HCT116 (cell line): ENCODE results near the gene OPRL1. TPM values are rescaled to one million over a fixed set of nuclear protein-coding genes. Genes with fewer than 3 reads are reported as not detected.

Experiments
- ATAC-seq: fragments of 200-7000 bp; cut with Tn5 transposase; 2 replicates; pipeline ENCODE4 v1.9.1; 2020; ENCODE audit warnings: mild to moderate bottlenecking, moderate library complexity
- BruUV-seq: library from RNA; stranded (reverse); fragments of 400-500 nt; replicated peaks from 2 replicates; lab custom pipeline; 2021; lab: Mats Ljungman, UMichigan
- CTCF ChIA-PET: fragments of 300-600 bp; sonication (Branson Sonifier 250); formaldehyde crosslinking; loops from one replicate; lab custom pipeline; 2021; ENCODE audit warnings: antibody characterized with exemption; lab: Charles Lee
- POLR2A ChIA-PET: fragments of 300-600, 350-600 bp; sonication (Branson Sonifier 250); formaldehyde crosslinking; loops from one replicate; lab custom pipeline; 2021; ENCODE audit warnings: antibody characterized with exemption; lab: Charles Lee
- RAD21 ChIA-PET, 2 experiments: fragments of 300-600 bp; sonication (Branson Sonifier 250); formaldehyde crosslinking; loops; one replicate each; lab custom pipeline; 2023; ENCODE audit warnings: low total read pairs in 2 of 2; ENCODE audit not compliant: uncharacterized antibody in 2 of 2, unreplicated experiment in 2 of 2, low non-redundant PET in 1 of 2; lab: Charles Lee
- DNase-seq: peaks from one replicate; pipeline ENCODE4 v3.0.0-alpha.2; 2010; ENCODE audit warnings: low read depth, low spot score
- H2AFZ ChIP-seq: fragments of 200-600 bp; shearing (Covaris generic), sonication (generic); 2 replicates; pipeline ENCODE4 v1.6.1; 2017; ENCODE audit warnings: low read depth, mixed run types, mixed read lengths, antibody characterized with exemption, low read length; ENCODE audit not compliant: poor library complexity, severe bottlenecking
- H3K27ac ChIP-seq: 2 replicates; pipeline ENCODE4 v1.5.1; 2012; ENCODE audit warnings: low read depth, low read length
- H3K27me3 ChIP-seq: fragments of 200-600 bp; sonication (generic); 2 replicates; pipeline ENCODE4 v1.6.1; 2016; ENCODE audit warnings: mixed run types, low read length, mixed read lengths; ENCODE audit not compliant: insufficient read depth
- H3K36me3 ChIP-seq, 2 experiments: fragments of 200-500 bp in 1 of 2; fragments of 200-600 bp in 1 of 2; sonication (Bioruptor generic) in 1 of 2; sonication (generic) in 1 of 2; 2 replicates each; pipeline versions ENCODE4 v1.5.1 to v1.6.1; 2014 to 2016; ENCODE audit warnings: low read length in 2 of 2, inconsistent platforms in 1 of 2, mixed read lengths in 1 of 2, mixed run types in 1 of 2; ENCODE audit not compliant: insufficient read depth in 2 of 2, control insufficient read depth in 1 of 2
- H3K4me1 ChIP-seq, 2 experiments: fragments of 200-600 bp in 1 of 2; sonication (generic) in 1 of 2; 2 replicates each; pipeline versions ENCODE4 v1.5.1 to v1.6.1; 2012 to 2017; ENCODE audit warnings: low read length in 2 of 2, inconsistent platforms in 1 of 2, mild to moderate bottlenecking in 1 of 2, mixed read lengths in 1 of 2, mixed run types in 1 of 2, moderate library complexity in 1 of 2; ENCODE audit not compliant: insufficient read depth in 2 of 2, control insufficient read depth in 1 of 2
- H3K4me2 ChIP-seq: fragments of 200-600 bp; sonication (generic); 2 replicates; pipeline ENCODE4 v1.6.1; 2017; ENCODE audit warnings: mixed run types, low read length, mixed read lengths
- H3K4me3 ChIP-seq, 2 experiments: fragments of 200-600 bp in 1 of 2; sonication (generic) in 1 of 2; replicated peaks in 1 of 2; 2 replicates each; pipeline ENCODE4 v1.5.1; 2011 to 2016; ENCODE audit warnings: low read length in 2 of 2, control low read depth in 1 of 2, low read depth in 1 of 2, mild to moderate bottlenecking in 1 of 2, mixed read lengths in 1 of 2, mixed run types in 1 of 2
- H3K79me2 ChIP-seq: fragments of 200-600 bp; sonication (generic); 2 replicates; pipeline ENCODE4 v1.6.1; 2017; ENCODE audit warnings: mild to moderate bottlenecking, mixed run types, low read length, moderate library complexity, mixed read lengths; ENCODE audit not compliant: insufficient read depth
- H3K9ac ChIP-seq: fragments of 200-600 bp; sonication (generic); 2 replicates; pipeline ENCODE4 v1.6.1; 2016; ENCODE audit warnings: low read length, mixed read lengths
- H3K9me2 ChIP-seq: fragments of 200-600 bp; sonication (generic), shearing (Covaris generic); 2 replicates; pipeline ENCODE4 v1.6.1; 2017; ENCODE audit warnings: mixed run types, mild to moderate bottlenecking, moderate library complexity; ENCODE audit not compliant: insufficient read depth
- H3K9me3 ChIP-seq, 2 experiments: fragments of 200-500 bp in 1 of 2; fragments of 200-600 bp in 1 of 2; sonication (Bioruptor generic) in 1 of 2; sonication (generic) in 1 of 2; 2 replicates each; pipeline ENCODE4 v1.6.1; 2014 to 2017; ENCODE audit warnings: low read length in 2 of 2, mixed read lengths in 2 of 2, inconsistent platforms in 1 of 2, low read depth in 1 of 2, mild to moderate bottlenecking in 1 of 2, mixed run types in 1 of 2, moderate library complexity in 1 of 2; ENCODE audit not compliant: control insufficient read depth in 1 of 2, insufficient read depth in 1 of 2
- H4K20me1 ChIP-seq: fragments of 200-600 bp; sonication (generic), shearing (Covaris generic); 2 replicates; pipeline ENCODE4 v1.6.1; 2017; ENCODE audit warnings: mixed run types, mild to moderate bottlenecking, moderate library complexity; ENCODE audit not compliant: insufficient read depth
- CEBPB ChIP-seq: IDR thresholded peaks from 2 replicates; pipeline ENCODE4 v1.6.1; 2012; ENCODE audit warnings: low read depth
- EGR1 ChIP-seq: IDR thresholded peaks from 2 replicates; pipeline ENCODE4 v1.6.1; 2012; ENCODE audit warnings: low read depth
- EZH2phosphoT487 ChIP-seq: fragments of 200-600 bp; IDR thresholded peaks from 2 replicates; pipeline ENCODE4 v1.6.1; 2018; ENCODE audit warnings: antibody characterized with exemption, borderline replicate concordance
- POLR2AphosphoS5 ChIP-seq: IDR thresholded peaks from 2 replicates; pipeline ENCODE4 v1.6.1; 2011; ENCODE audit warnings: mild to moderate bottlenecking, low read depth, low read length, moderate library complexity
- intact Hi-C: fragments of 100-400 bp; cut with micrococcal nuclease; formaldehyde crosslinking; loops from 2 replicates; pipeline ENCODE4 v1.10.0; 2022
- total RNA-seq: library from RNA; stranded (reverse); gene quantifications from one replicate; pipeline ENCODE4 v1.2.1, GENCODE V29; 2021; ENCODE audit not compliant: unreplicated experiment
- TF ChIP-seq, protein P1 (sequence below), 3 experiments: fragments of 200-600 bp in 1 of 3; sonication (generic) in 1 of 3; IDR thresholded peaks in 2 of 3; conservative IDR thresholded peaks in 1 of 3; 2 replicates each; pipeline ENCODE4 v1.5.1; 2012 to 2017; ENCODE audit warnings: low read depth in 2 of 3, low read length in 2 of 3, antibody characterized with exemption in 1 of 3, borderline replicate concordance in 1 of 3, control low read depth in 1 of 3, mild to moderate bottlenecking in 1 of 3, mixed read lengths in 1 of 3, mixed run types in 1 of 3, moderate library complexity in 1 of 3; ENCODE audit not compliant: insufficient read depth in 1 of 3
- TF ChIP-seq, protein P2 (sequence below): IDR thresholded peaks from 2 replicates; pipeline ENCODE4 v1.6.1; 2012; ENCODE audit warnings: low read depth
- TF ChIP-seq, protein P3 (sequence below): IDR thresholded peaks from 2 replicates; pipeline ENCODE4 v1.6.1; 2011; ENCODE audit warnings: mild to moderate bottlenecking, low read length, moderate library complexity; ENCODE audit not compliant: insufficient replicate concordance; ENCODE audit errors: extremely low read depth

OPRL1 gene
- total RNA-seq, 1 experiment from 2014 or later = 1.6 TPM

DNA sequence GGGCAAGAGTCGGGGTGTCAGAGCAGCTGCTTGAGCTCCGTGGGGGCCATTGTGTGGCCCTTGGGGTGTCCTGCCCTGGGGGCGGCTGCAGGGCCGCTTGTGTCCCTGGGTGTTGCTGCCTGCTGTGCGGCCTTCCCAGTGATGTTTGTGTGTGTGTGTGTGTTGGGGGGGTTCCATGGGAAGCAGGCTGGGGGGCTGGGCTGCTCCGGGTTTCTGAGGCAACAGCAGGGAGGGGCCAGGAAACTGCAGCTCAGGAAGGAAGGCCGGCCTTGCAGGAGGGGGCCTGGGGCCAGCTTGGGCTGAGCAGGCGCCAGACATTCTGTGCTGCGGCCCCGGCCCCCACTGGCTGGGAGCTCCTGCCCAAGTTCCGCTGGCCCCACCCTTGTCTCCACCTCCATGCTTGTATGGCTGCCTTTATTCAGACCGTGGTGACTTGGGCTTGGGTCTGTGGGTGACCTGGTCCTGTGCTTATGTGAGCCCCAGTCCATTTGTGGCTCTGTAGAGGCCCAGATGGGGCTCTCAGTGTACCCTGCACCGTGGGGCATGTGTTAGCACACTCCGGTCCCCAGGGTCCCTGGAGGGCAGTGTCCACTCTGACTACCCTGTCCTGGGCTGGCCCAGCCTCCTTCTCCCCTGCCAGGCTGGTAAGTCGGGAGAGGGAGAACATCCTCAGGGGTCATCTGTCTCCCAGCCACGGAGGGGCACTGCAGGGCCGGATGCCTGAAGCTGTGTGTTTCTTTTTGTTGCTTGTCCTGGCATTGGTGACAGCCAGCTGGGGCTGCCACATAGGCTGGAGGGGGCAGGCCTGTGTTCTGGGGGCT lies 25.8 kb upstream of the OPRL1 start:
- no peak overlapping the region for H3K9ac ChIP-seq
- H3K4me1 ChIP-seq = peaks cover 16 to 43% of the 10 kb centered on the region in 2 experiments
- no peaks in the 10 kb centered on the region for H3K36me3 ChIP-seq
- no peak overlapping the region for H3K4me3 ChIP-seq
- H4K20me1 ChIP-seq = no peaks in the 10 kb centered on the region
- peak overlapping the region; percentile 45 for H3K4me2 ChIP-seq
- DNase-seq (peak; percentile 29), ATAC-seq (peak; percentile 41)
- CTCF ChIA-PET = interaction anchor here (1.0 to 2.9 kb wide), 7 partner anchors 9 to 79 kb away, joined by 3 to 35 read pairs (median 4); partner anchors contain the start of genes PRPF6 and TCEA2
- BruUV-seq = no TSS peak
- TF ChIP-seq CEBPB = no peak
- TF ChIP-seq, protein P1, sequence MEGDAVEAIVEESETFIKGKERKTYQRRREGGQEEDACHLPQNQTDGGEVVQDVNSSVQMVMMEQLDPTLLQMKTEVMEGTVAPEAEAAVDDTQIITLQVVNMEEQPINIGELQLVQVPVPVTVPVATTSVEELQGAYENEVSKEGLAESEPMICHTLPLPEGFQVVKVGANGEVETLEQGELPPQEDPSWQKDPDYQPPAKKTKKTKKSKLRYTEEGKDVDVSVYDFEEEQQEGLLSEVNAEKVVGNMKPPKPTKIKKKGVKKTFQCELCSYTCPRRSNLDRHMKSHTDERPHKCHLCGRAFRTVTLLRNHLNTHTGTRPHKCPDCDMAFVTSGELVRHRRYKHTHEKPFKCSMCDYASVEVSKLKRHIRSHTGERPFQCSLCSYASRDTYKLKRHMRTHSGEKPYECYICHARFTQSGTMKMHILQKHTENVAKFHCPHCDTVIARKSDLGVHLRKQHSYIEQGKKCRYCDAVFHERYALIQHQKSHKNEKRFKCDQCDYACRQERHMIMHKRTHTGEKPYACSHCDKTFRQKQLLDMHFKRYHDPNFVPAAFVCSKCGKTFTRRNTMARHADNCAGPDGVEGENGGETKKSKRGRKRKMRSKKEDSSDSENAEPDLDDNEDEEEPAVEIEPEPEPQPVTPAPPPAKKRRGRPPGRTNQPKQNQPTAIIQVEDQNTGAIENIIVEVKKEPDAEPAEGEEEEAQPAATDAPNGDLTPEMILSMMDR (IDR thresholded peaks at IDR 0.05 in 2 of 3, conservative IDR thresholded peaks at IDR 0.05 in 1 of 3; ENCODE audit: borderline replicate concordance in 1 of 3, insufficient read depth in 1 of 3, low read depth in 2 of 3, low read length in 2 of 3) = peak in 2 of 3 experiments; percentile 49 to 52; a peak in 4 of 6 replicates
- peak overlapping the region; percentile 23; the same call in 1 of the 2 replicates for H3K27ac ChIP-seq
- no peaks in the 10 kb centered on the region for H3K9me3 ChIP-seq
- POLR2A ChIA-PET = interaction anchor here (1.3 to 2.2 kb wide), 3 partner anchors 9 to 11 kb away, joined by 3 to 7 read pairs (median 3); partner anchors contain the start of gene TCEA2
- RAD21 ChIA-PET = interaction anchor here in 1 of 2 experiments (0.8 kb wide), 1 partner anchor 81 kb away, joined by 3 read pairs; no protein-coding TSS in a partner anchor
- no peaks in the 10 kb centered on the region for H3K79me2 ChIP-seq
- no peaks in the 10 kb centered on the region for H3K27me3 ChIP-seq
- no peaks in the 10 kb centered on the region for H3K9me2 ChIP-seq
- no peak overlapping the region for H2AFZ ChIP-seq
- intact Hi-C loops = loop anchor here (10.0 kb wide), 1 partner anchor 349 kb away; the partner anchor contains the start of genes ARFRP1 and ZGPAT

DNA sequence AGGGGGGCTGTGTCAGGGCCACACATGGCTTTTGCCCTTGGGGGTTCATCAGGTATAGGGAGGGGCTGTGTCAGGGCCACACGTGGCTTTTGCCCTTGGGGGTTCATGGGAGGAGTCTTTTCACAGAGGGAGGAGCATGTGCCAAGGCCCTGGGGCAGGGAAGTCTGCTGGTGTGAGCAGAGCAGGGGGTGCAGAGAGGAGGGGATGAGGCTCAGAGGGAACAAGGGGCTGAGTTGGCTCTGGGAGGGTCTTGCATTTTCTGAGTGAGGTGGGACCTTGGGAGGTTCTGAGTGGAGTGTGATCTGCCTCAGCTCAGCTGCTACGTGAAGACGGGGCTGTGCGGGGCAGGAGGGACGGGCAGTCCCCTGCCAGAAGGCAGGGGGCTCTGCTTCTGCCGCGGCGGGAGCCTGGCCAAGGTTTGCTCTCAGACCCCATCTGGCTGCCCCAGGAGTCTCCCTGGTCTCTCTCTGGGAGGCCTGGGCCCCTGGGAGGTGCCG lies 24.4 kb upstream of the OPRL1 start:
- no peak overlapping the region for H3K9ac ChIP-seq
- no peak overlapping the region for H3K4me3 ChIP-seq
- H3K4me2 ChIP-seq = no peak overlapping the region
- H3K9me2 ChIP-seq = no peaks in the 10 kb centered on the region
- H4K20me1 ChIP-seq = no peaks in the 10 kb centered on the region
- no peak for ATAC-seq
- H3K4me1 ChIP-seq = peaks cover 9 to 34% of the 10 kb centered on the region in 2 experiments; a peak in 3 of 4 replicates
- intact Hi-C loops = loop anchor here (10.0 kb wide), 1 partner anchor 351 kb away; the partner anchor contains the start of genes ARFRP1 and ZGPAT
- H3K27ac ChIP-seq = no peak overlapping the region
- H3K36me3 ChIP-seq = no peaks in the 10 kb centered on the region
- H3K79me2 ChIP-seq = no peaks in the 10 kb centered on the region
- ChIA-PET CTCF (interaction anchor here (2.6 kb wide), 1 partner anchor 16 kb away, joined by 35 read pairs; no protein-coding TSS in a partner anchor), POLR2A (interaction anchor here (1.3 kb wide), 1 partner anchor 9 kb away, joined by 3 read pairs; no protein-coding TSS in a partner anchor), RAD21 (interaction anchor here in 1 of 2 experiments (1.0 kb wide), 1 partner anchor 17 kb away, joined by 3 read pairs; no protein-coding TSS in a partner anchor)
- H3K9me3 ChIP-seq = no peaks in the 10 kb centered on the region
- DNase-seq = no peak
- no peak overlapping the region for H2AFZ ChIP-seq
- no TSS peak for BruUV-seq
- no peaks in the 10 kb centered on the region for H3K27me3 ChIP-seq
- TF ChIP-seq EZH2phosphoT487 (no peak), POLR2AphosphoS5 (no peak), EGR1 (no peak)
- TF ChIP-seq, protein P2, sequence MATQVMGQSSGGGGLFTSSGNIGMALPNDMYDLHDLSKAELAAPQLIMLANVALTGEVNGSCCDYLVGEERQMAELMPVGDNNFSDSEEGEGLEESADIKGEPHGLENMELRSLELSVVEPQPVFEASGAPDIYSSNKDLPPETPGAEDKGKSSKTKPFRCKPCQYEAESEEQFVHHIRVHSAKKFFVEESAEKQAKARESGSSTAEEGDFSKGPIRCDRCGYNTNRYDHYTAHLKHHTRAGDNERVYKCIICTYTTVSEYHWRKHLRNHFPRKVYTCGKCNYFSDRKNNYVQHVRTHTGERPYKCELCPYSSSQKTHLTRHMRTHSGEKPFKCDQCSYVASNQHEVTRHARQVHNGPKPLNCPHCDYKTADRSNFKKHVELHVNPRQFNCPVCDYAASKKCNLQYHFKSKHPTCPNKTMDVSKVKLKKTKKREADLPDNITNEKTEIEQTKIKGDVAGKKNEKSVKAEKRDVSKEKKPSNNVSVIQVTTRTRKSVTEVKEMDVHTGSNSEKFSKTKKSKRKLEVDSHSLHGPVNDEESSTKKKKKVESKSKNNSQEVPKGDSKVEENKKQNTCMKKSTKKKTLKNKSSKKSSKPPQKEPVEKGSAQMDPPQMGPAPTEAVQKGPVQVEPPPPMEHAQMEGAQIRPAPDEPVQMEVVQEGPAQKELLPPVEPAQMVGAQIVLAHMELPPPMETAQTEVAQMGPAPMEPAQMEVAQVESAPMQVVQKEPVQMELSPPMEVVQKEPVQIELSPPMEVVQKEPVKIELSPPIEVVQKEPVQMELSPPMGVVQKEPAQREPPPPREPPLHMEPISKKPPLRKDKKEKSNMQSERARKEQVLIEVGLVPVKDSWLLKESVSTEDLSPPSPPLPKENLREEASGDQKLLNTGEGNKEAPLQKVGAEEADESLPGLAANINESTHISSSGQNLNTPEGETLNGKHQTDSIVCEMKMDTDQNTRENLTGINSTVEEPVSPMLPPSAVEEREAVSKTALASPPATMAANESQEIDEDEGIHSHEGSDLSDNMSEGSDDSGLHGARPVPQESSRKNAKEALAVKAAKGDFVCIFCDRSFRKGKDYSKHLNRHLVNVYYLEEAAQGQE = no peak
- TF ChIP-seq, protein P3, sequence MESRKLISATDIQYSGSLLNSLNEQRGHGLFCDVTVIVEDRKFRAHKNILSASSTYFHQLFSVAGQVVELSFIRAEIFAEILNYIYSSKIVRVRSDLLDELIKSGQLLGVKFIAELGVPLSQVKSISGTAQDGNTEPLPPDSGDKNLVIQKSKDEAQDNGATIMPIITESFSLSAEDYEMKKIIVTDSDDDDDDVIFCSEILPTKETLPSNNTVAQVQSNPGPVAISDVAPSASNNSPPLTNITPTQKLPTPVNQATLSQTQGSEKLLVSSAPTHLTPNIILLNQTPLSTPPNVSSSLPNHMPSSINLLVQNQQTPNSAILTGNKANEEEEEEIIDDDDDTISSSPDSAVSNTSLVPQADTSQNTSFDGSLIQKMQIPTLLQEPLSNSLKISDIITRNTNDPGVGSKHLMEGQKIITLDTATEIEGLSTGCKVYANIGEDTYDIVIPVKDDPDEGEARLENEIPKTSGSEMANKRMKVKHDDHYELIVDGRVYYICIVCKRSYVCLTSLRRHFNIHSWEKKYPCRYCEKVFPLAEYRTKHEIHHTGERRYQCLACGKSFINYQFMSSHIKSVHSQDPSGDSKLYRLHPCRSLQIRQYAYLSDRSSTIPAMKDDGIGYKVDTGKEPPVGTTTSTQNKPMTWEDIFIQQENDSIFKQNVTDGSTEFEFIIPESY = no peak
